Skeletal muscle tissue (tissue), 4 donors: Measurements from ENCODE around the gene KRT25. TPM values are rescaled to one million over a fixed set of nuclear protein-coding genes. Genes with fewer than 3 reads are reported as not detected.
"Not testable (repeated sequence)": the region's sequence is repeated elsewhere in the genome, so short reads cannot be mapped to it uniquely, and the experiment has no call there.

ENCODE experiments used
- H3K27ac ChIP-seq: one replicate; pipeline ENCODE4 v1.7.0; 2013; ENCODE audit warnings: mild to moderate bottlenecking, low read depth, low read length, inconsistent platforms
- H3K27me3 ChIP-seq, 3 donors: one replicate each; pipeline ENCODE4 v1.7.0; 2013; ENCODE audit warnings: low read length in 3 of 3; ENCODE audit not compliant: control insufficient read depth in 3 of 3, insufficient read depth in 3 of 3
- H3K36me3 ChIP-seq, 3 donors: one replicate each; pipeline ENCODE4 v1.7.0; 2013; ENCODE audit warnings: low read length in 3 of 3; ENCODE audit not compliant: control insufficient read depth in 3 of 3, insufficient read depth in 3 of 3
- H3K4me1 ChIP-seq, 3 donors: one replicate each; pipeline ENCODE4 v1.7.0; 2013; ENCODE audit warnings: low read length in 3 of 3, mild to moderate bottlenecking in 3 of 3; ENCODE audit not compliant: control insufficient read depth in 3 of 3, insufficient read depth in 3 of 3
- H3K4me3 ChIP-seq, 3 donors: one replicate each; pipeline ENCODE4 v1.7.0; 2013; ENCODE audit warnings: low read length in 3 of 3
- H3K9ac ChIP-seq, 3 donors: one replicate each; pipeline ENCODE4 v1.7.0; 2013; ENCODE audit warnings: low read length in 3 of 3, mild to moderate bottlenecking in 3 of 3, moderate library complexity in 2 of 3, low read depth in 1 of 3
- H3K9me3 ChIP-seq, 3 donors: one replicate each; pipeline ENCODE4 v1.7.0; 2013; ENCODE audit warnings: low read length in 3 of 3; ENCODE audit not compliant: control insufficient read depth in 3 of 3
- total RNA-seq: library from RNA; depleted of rRNA; stranded (reverse); fragments of >200 nt; gene quantifications from one replicate; pipeline ENCODE4 v1.2.3, GENCODE V29; 2014
- donor health status: Osteomylitis.

The KRT25 gene
- total RNA-seq, 1 donor from 2014 or later = not detected

GRCh38 chr17:40760105-40761016 is 5.2 kb upstream of the KRT25 start:
- Histone ChIP-seq H3K9ac (no peak overlapping the region), H3K4me3 (no peak overlapping the region), H3K27me3 (peaks cover 0 to 3% (median 0%) of the 10 kb centered on the region in 3 donors), H3K27ac (no peak overlapping the region), H3K4me1 (no peaks in the 10 kb centered on the region), H3K9me3 (peaks cover 3 to 18% (median 10%) of the 10 kb centered on the region in 3 donors), H3K36me3 (no peaks in the 10 kb centered on the region)

- Histone ChIP-seq H3K27ac (no peak overlapping the region), H3K4me3 (no peak overlapping the region), H3K4me1 (no peaks in the 10 kb centered on the region), H3K9ac (no peak overlapping the region), H3K36me3 (no peaks in the 10 kb centered on the region), H3K9me3 (peaks cover 0 to under 1% (median under 1%) of the 10 kb centered on the region in 3 donors), H3K27me3 (peaks cover 5 to 15% (median 8%) of the 10 kb centered on the region in 3 donors)
Measured at GRCh38 chr17:40753804-40754203, 1.3 kb downstream of the KRT25 start.

GRCh38 chr17:40751065-40751464 is 4.1 kb downstream of the KRT25 start:
- H3K27me3 ChIP-seq = peaks cover 5 to 15% (median 8%) of the 10 kb centered on the region in 3 donors
- H3K27ac ChIP-seq = no peak overlapping the region
- H3K9me3 ChIP-seq = peaks cover 0 to 2% (median 2%) of the 10 kb centered on the region in 3 donors
- H3K4me3 ChIP-seq = no peak overlapping the region
- H3K4me1 ChIP-seq = no peaks in the 10 kb centered on the region
- no peak overlapping the region for H3K9ac ChIP-seq
- no peaks in the 10 kb centered on the region for H3K36me3 ChIP-seq

GRCh38 chr17:40750391-40750790 is 4.7 kb downstream of the KRT25 start:
- H3K9ac ChIP-seq = no peak overlapping the region
- no peaks in the 10 kb centered on the region for H3K36me3 ChIP-seq
- H3K27ac ChIP-seq = no peak overlapping the region
- H3K27me3 ChIP-seq = peaks cover 5 to 15% (median 8%) of the 10 kb centered on the region in 3 donors
- peaks cover 0 to 2% (median 2%) of the 10 kb centered on the region in 3 donors for H3K9me3 ChIP-seq
- no peaks in the 10 kb centered on the region for H3K4me1 ChIP-seq
- H3K4me3 ChIP-seq = no peak overlapping the region

GRCh38 chr17:40748666-40749065 is 6.5 kb downstream of the KRT25 start:
- not testable (repeated sequence) for H3K9ac ChIP-seq, H3K36me3 ChIP-seq
- H3K27me3 ChIP-seq = peaks cover 5 to 15% (median 5%) of the 10 kb centered on the region in 3 donors

GRCh38 chr17:40738553-40738952 is 16.6 kb downstream of the KRT25 start:
- H3K36me3 ChIP-seq = no peaks in the 10 kb centered on the region

More at GRCh38 chr17:40748666-40749065, 6.5 kb downstream of the KRT25 start:
- not testable (repeated sequence) for H3K4me1 ChIP-seq, H3K9me3 ChIP-seq, H3K4me3 ChIP-seq, H3K27ac ChIP-seq

GRCh38 chr17:40735016-40735415 is 20.1 kb downstream of the KRT25 start:
- Histone ChIP-seq H3K4me1 (no peaks in the 10 kb centered on the region), H3K4me3 (no peak overlapping the region), H3K27me3 (peaks cover 1 to 8% (median 6%) of the 10 kb centered on the region in 3 donors), H3K36me3 (no peaks in the 10 kb centered on the region), H3K27ac (no peak overlapping the region), H3K9ac (no peak overlapping the region), H3K9me3 (no peaks in the 10 kb centered on the region)

More at GRCh38 chr17:40738553-40738952, 16.6 kb downstream of the KRT25 start:
- Histone ChIP-seq H3K27ac (no peak overlapping the region), H3K9me3 (peaks cover 0 to 5% (median 0%) of the 10 kb centered on the region in 3 donors), H3K9ac (no peak overlapping the region), H3K4me1 (no peaks in the 10 kb centered on the region), H3K27me3 (peaks cover 0 to 8% (median 3%) of the 10 kb centered on the region in 3 donors), H3K4me3 (no peak overlapping the region)

GRCh38 chr17:40734018-40734417 is 21.1 kb downstream of the KRT25 start:
- H3K27ac ChIP-seq = no peak overlapping the region
- peaks cover 2 to 12% (median 6%) of the 10 kb centered on the region in 3 donors for H3K27me3 ChIP-seq
- H3K36me3 ChIP-seq = no peaks in the 10 kb centered on the region
- no peak overlapping the region for H3K4me3 ChIP-seq
- H3K9ac ChIP-seq = no peak overlapping the region
- H3K4me1 ChIP-seq = no peaks in the 10 kb centered on the region
- H3K9me3 ChIP-seq = no peaks in the 10 kb centered on the region

GRCh38 chr17:40730970-40731369 is 24.2 kb downstream of the KRT25 start:
- no peak overlapping the region for H3K4me3 ChIP-seq
- no peak overlapping the region for H3K9ac ChIP-seq
- no peak overlapping the region for H3K27ac ChIP-seq
- peaks cover 2 to 12% (median 10%) of the 10 kb centered on the region in 3 donors for H3K27me3 ChIP-seq
- no peaks in the 10 kb centered on the region for H3K36me3 ChIP-seq
- no peaks in the 10 kb centered on the region for H3K4me1 ChIP-seq
- no peaks in the 10 kb centered on the region for H3K9me3 ChIP-seq
